Mucosa of rectum (tissue), 2 donors: ENCODE measurements around the gene MEF2D.

Source experiments
- H3K27ac ChIP-seq, 2 donors: one replicate each; pipeline ENCODE4 v1.7.0; 2013; ENCODE audit warnings: inconsistent platforms in 2 of 2, low read depth in 2 of 2, low read length in 2 of 2
- H3K27me3 ChIP-seq, 2 donors: one replicate each; pipeline ENCODE4 v1.7.0; 2013; ENCODE audit warnings: low read length in 2 of 2; ENCODE audit not compliant: control insufficient read depth in 2 of 2, insufficient read depth in 2 of 2
- H3K36me3 ChIP-seq, 2 donors: one replicate each; pipeline ENCODE4 v1.7.0; 2013; ENCODE audit warnings: low read length in 2 of 2; ENCODE audit not compliant: control insufficient read depth in 2 of 2, insufficient read depth in 2 of 2
- H3K4me1 ChIP-seq, 2 donors: one replicate each; pipeline ENCODE4 v1.7.0; 2013; ENCODE audit warnings: low read length in 2 of 2, mild to moderate bottlenecking in 1 of 2; ENCODE audit not compliant: control insufficient read depth in 2 of 2, insufficient read depth in 2 of 2
- H3K4me3 ChIP-seq, 2 donors: one replicate each; pipeline ENCODE4 v1.7.0; 2013; ENCODE audit warnings: low read length in 2 of 2
- H3K9ac ChIP-seq, 2 donors: one replicate each; pipeline ENCODE4 v1.7.0; 2013; ENCODE audit warnings: low read length in 2 of 2, low read depth in 1 of 2, mild to moderate bottlenecking in 1 of 2
- H3K9me3 ChIP-seq, 2 donors: one replicate each; pipeline ENCODE4 v1.7.0; 2013; ENCODE audit warnings: low read length in 2 of 2; ENCODE audit not compliant: control insufficient read depth in 2 of 2
- donor health status: healthy.
- donor health status: Normal muscosa, but diverticular disease.

The MEF2D gene

GRCh38 chr1:156430866-156431265 lies 69.7 kb downstream of the MEF2D start:
- Histone ChIP-seq H3K9me3 (no peaks in the 10 kb centered on the region), H3K27me3 (peaks cover 83 to 84% of the 10 kb centered on the region in 2 donors), H3K4me1 (peaks cover 0 to 3% of the 10 kb centered on the region in 2 donors), H3K36me3 (no peaks in the 10 kb centered on the region), H3K27ac (no peak overlapping the region), H3K4me3 (no peak overlapping the region), H3K9ac (no peak overlapping the region)

- Histone ChIP-seq H3K4me1 (peaks cover 0 to 1% of the 10 kb centered on the region in 2 donors), H3K27ac (no peak overlapping the region), H3K4me3 (no peak overlapping the region), H3K36me3 (no peaks in the 10 kb centered on the region), H3K9me3 (no peaks in the 10 kb centered on the region), H3K27me3 (peaks cover 82 to 83% of the 10 kb centered on the region in 2 donors), H3K9ac (no peak overlapping the region)
Measured at GRCh38 chr1:156430303-156430702, 70.3 kb downstream of the MEF2D start.

- no peaks in the 10 kb centered on the region for H3K36me3 ChIP-seq
- H3K4me3 ChIP-seq = no peak overlapping the region
- peaks cover 82 to 83% of the 10 kb centered on the region in 2 donors for H3K27me3 ChIP-seq
- no peaks in the 10 kb centered on the region for H3K9me3 ChIP-seq
- H3K9ac ChIP-seq = no peak overlapping the region
- H3K4me1 ChIP-seq = no peaks in the 10 kb centered on the region
- no peak overlapping the region for H3K27ac ChIP-seq
Measured at GRCh38 chr1:156429313-156430060, 71.1 kb downstream of the MEF2D start.

- no peaks in the 10 kb centered on the region for H3K9me3 ChIP-seq
- no peaks in the 10 kb centered on the region for H3K4me1 ChIP-seq
- H3K4me3 ChIP-seq = no peak overlapping the region
- peaks cover 77 to 83% of the 10 kb centered on the region in 2 donors for H3K27me3 ChIP-seq
- no peak overlapping the region for H3K9ac ChIP-seq
- no peaks in the 10 kb centered on the region for H3K36me3 ChIP-seq
- no peak overlapping the region for H3K27ac ChIP-seq
Measured at GRCh38 chr1:156428746-156429288, 71.8 kb downstream of the MEF2D start.

- Histone ChIP-seq H3K4me1 (no peaks in the 10 kb centered on the region), H3K9me3 (no peaks in the 10 kb centered on the region), H3K4me3 (no peak overlapping the region), H3K27ac (no peak overlapping the region), H3K36me3 (no peaks in the 10 kb centered on the region), H3K27me3 (peaks cover 76 to 84% of the 10 kb centered on the region in 2 donors), H3K9ac (no peak overlapping the region)
Measured at GRCh38 chr1:156427957-156428356, 72.6 kb downstream of the MEF2D start.

GRCh38 chr1:156425943-156426342 lies 74.6 kb downstream of the MEF2D start:
- no peak overlapping the region for H3K9ac ChIP-seq
- H3K4me3 ChIP-seq = no peak overlapping the region
- H3K27me3 ChIP-seq = peaks cover 77 to 83% of the 10 kb centered on the region in 2 donors
- H3K27ac ChIP-seq = no peak overlapping the region
- no peaks in the 10 kb centered on the region for H3K36me3 ChIP-seq
- no peaks in the 10 kb centered on the region for H3K9me3 ChIP-seq
- peaks cover 4 to 5% of the 10 kb centered on the region in 2 donors for H3K4me1 ChIP-seq

GRCh38 chr1:156424806-156425432 lies 75.7 kb downstream of the MEF2D start:
- H3K4me1 ChIP-seq = peaks cover 14% of the 10 kb centered on the region in 2 donors
- H3K9ac ChIP-seq = no peak overlapping the region
- H3K36me3 ChIP-seq = no peaks in the 10 kb centered on the region
- peaks cover 81 to 87% of the 10 kb centered on the region in 2 donors for H3K27me3 ChIP-seq
- H3K4me3 ChIP-seq = no peak overlapping the region
- no peak overlapping the region for H3K27ac ChIP-seq
- H3K9me3 ChIP-seq = no peaks in the 10 kb centered on the region

- H3K9me3 ChIP-seq = no peaks in the 10 kb centered on the region
- H3K27me3 ChIP-seq = peaks cover 81 to 88% of the 10 kb centered on the region in 2 donors
- H3K27ac ChIP-seq = no peak overlapping the region
- no peak overlapping the region for H3K9ac ChIP-seq
- no peaks in the 10 kb centered on the region for H3K36me3 ChIP-seq
- H3K4me3 ChIP-seq = no peak overlapping the region
- H3K4me1 ChIP-seq = peaks cover 16 to 17% of the 10 kb centered on the region in 2 donors
Measured at GRCh38 chr1:156423422-156424352, 76.9 kb downstream of the MEF2D start.

- Histone ChIP-seq H3K9me3 (no peaks in the 10 kb centered on the region), H3K27me3 (peaks cover 79 to 88% of the 10 kb centered on the region in 2 donors), H3K4me3 (no peak overlapping the region), H3K9ac (no peak overlapping the region), H3K4me1 (peaks cover 16 to 17% of the 10 kb centered on the region in 2 donors), H3K27ac (no peak overlapping the region), H3K36me3 (no peaks in the 10 kb centered on the region)
Measured at GRCh38 chr1:156422602-156423091, 77.9 kb downstream of the MEF2D start.
